ENCODE results near the gene WDR76.
"Not testable (repeated sequence)": the region's sequence is repeated elsewhere in the genome, so short reads cannot be mapped to it uniquely, and the experiment has no call there.

Gene WDR76

GRCh38 chr15:43826508-43827341 lies at the start of gene WDR76:
TSS of gene WDR76 (plus strand) at chr15:43827002. CDS start at chr15:43827033, 31 bp downstream.
- FAIRE-seq = no peak

GRCh38 chr15:43777267-43777914 lies 49.4 kb upstream of the WDR76 start:
- no peak for FAIRE-seq

GRCh38 chr15:43779016-43779415 lies 47.8 kb upstream of the WDR76 start:
- FAIRE-seq = no peak

GRCh38 chr15:43789409-43789808 lies 37.4 kb upstream of the WDR76 start:
- FAIRE-seq = no peak

GRCh38 chr15:43791993-43792760 lies 34.6 kb upstream of the WDR76 start, which contains the start of gene SERF2:
TSS of gene SERF2 (plus strand) at chr15:43792320. CDS start at chr15:43792377, 57 bp downstream.
- peak; percentile 97 for FAIRE-seq

- FAIRE-seq = no peak
These were observed 33.9 kb upstream of the WDR76 start for GRCh38 chr15:43792761-43793476.

GRCh38 chr15:43793647-43794046 lies 33.2 kb upstream of the WDR76 start:
- no peak for FAIRE-seq

- no peak for FAIRE-seq
These were observed 32.3 kb upstream of the WDR76 start for GRCh38 chr15:43794269-43795037.

- FAIRE-seq = no peak
These were observed 31.6 kb upstream of the WDR76 start for GRCh38 chr15:43795197-43795596.

DNA sequence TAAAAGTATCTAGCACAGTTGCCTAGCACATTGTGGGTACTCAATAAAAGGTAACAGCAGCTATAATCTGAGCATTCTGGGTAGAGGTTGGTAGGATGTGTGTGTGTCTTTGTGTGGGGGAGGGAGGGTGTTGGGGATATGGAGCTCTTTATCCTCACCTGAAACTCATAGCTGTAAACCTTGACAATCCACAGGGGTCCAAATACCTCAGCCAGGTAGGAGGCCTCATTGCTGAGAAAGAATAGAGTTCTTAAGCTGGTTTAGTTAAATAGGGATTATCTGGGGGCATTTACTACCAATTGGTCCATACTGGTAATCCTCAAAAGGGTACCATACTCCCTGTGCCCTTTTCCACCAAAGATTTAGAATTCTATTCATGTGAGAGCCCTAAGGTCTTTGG lies 30.8 kb upstream of the WDR76 start:
- no peak for FAIRE-seq

DNA sequence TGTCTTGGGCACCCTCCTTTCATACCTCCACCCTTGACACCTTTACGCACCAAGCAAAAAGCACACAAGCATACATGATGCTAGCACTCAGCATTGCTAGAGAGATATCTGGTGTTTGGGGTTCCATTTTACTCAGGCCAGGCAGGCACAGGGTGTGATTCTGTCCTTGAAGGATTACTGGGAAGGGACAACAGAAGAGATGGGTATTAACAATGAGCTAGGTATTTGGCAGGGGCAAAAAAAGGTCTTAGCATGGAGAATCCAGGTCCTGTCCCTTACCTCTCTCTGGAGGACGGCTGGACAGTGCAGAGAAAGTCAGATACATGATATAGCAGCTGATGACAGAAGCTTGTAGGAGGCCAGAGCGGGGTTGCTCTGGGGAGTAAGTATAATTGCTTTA lies 30.2 kb upstream of the WDR76 start:
- FAIRE-seq = no peak

DNA sequence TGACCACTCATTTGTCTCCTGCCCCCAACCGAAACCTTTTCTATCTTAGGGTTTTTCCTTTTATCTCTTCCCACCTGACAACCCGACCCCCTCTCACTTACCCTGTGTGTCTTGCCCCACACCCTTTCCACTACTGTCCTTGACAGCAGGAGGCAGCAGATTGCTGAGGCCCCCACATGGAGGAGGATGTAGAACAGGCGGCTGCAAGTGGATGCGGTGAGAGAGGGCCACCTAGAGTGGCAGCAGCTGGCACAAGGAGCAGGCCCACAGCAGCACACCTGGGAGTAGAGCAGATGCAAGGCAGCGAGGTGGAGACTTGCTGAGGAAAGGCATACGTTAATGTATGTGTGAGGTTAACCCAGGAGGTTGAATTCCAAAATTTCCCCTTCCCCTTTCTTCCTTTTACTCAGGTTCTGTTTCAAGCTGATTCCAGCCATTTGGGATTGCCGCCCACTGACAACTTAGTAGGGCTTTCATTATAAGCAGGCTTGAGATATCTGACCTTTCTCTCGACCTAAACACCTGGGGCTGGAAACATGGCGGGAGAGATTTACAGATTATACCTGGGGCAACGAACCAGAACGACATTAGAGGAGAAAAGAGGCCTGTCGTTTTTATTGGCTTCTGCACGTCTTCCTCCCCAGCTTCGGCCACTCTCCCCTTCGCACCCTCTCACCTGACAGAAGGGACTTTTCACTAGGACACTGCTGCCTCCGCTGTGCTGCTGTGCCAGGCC lies 27.4 kb upstream of the WDR76 start:
- no peak for FAIRE-seq

GRCh38 chr15:43799945-43800285 lies 26.9 kb upstream of the WDR76 start, which contains the start of gene SERINC4:
TSS of gene SERINC4 (minus strand) at chr15:43800220. CDS start at chr15:43799986, 234 bp downstream.
- no peak for FAIRE-seq

GRCh38 chr15:43800286-43801141 lies 26.3 kb upstream of the WDR76 start, which contains the start of gene HYPK:
TSS of gene HYPK (plus strand) at chr15:43800599. CDS start at chr15:43800623, 24 bp downstream.
- peak; percentile 90 for FAIRE-seq

DNA sequence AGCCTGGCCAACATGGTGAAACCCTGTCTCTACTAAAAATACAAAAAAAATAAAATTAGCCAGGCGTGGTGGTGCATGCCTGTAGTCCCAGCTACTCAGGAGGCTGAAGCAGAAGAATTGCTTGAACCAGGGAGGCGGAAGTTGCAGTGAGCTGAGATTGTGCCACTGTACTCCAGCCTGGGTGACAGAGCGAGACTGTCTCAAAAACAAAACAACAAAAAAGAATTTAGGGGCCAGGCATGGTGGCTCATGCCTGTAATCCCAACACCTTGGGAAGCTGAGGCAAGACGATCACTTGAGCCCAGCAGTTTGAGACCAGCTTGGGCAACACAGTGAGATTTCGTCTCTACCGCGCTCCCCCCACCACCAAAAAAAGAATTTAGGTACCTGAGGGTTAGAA lies 24.1 kb upstream of the WDR76 start:
- not testable (repeated sequence) for FAIRE-seq

GRCh38 chr15:43808435-43808950 lies 18.3 kb upstream of the WDR76 start:
- no peak for FAIRE-seq

DNA sequence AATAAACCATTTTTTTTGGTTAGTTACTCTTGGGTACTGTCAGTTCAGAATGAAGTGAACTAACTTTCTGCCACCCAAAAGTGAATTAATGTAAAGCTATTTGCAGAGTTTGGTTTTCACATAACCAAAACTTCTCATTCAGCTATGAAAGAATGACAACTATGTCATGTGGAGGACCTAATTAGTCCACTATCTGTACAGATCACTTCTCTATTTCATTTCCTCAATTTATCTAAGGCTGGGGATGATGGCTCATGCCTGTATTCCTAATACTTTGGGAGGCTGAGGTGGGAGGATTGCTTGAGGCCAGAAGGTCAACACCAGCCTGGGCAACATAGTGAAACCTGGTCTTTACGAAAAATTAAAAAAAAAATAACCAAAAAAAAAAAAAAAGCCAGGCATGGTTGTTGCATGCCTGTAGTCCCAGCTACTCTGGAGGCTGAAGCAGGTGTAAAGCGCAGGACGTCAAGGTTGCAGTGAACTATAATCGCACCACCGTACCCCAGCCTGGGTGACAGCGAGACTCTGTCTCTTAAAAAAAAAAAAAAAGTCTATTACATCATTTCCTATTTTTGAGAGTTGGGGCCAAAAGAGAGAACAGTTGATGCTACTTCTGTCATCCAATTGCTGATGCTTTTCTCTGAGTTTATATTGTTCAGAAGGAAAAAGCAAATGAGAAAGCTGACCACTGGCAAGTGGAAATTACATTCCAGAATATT lies 17.7 kb upstream of the WDR76 start:
- FAIRE-seq = no peak

- FAIRE-seq = not testable (repeated sequence)
These were observed 11.7 kb upstream of the WDR76 start for GRCh38 chr15:43815064-43815463.

DNA sequence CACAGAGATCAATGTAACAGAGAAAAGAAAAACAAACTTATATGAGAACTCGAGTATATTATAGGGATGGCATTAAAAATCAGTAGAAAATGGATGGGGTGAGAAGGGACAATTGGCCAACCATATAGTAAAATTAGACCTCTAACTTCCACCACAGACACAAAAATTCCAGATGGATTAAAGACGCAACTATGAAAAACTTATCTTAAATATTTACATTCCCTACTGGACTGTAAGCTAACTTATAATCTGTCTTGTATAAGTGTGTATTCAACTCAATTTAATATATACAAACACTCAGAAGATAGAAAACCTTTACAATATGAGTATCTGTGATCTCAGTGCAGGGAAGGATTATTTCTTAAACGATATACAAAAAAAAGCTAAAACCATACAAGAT lies 5.3 kb upstream of the WDR76 start:
- FAIRE-seq = no peak
